22Rv1 (cell line): ENCODE data around the gene IKZF5.

Source experiments
- CTCF ChIP-seq: fragments of 450-650 bp; IDR thresholded peaks from 2 replicates; pipeline ENCODE4 v1.5.1; 2017; ENCODE audit warnings: mild to moderate bottlenecking
- ZFX ChIP-seq: fragments of 450-650 bp; IDR thresholded peaks from 2 replicates; pipeline ENCODE4 v1.6.1; 2017; ENCODE audit warnings: antibody characterized with exemption, borderline replicate concordance

GRCh38 chr10:123017421-123018165 is 9.0 kb upstream of the IKZF5 start:
- TF ChIP-seq CTCF (no peak), ZFX (no peak)
